ENCODE data around the gene TMEM72. TPM values are rescaled to one million over a fixed set of nuclear protein-coding genes. Genes with fewer than 3 reads are reported as not detected.
"Not testable (repeated sequence)": the region's sequence is repeated elsewhere in the genome, so short reads cannot be mapped to it uniquely, and the experiment has no call there.

TMEM72 gene
- total and polyA plus RNA-seq, 2 experiments from 2014 or later: not detected

GRCh38 chr10:44865289-44865671 is 45.9 kb upstream of the TMEM72 start:
- peak overlapping the region; percentile 5; the same call in 1 of the 2 replicates for H3K4me2 ChIP-seq
- Mint-ChIP-seq H3K9me3 (peaks cover 5% of the 10 kb centered on the region; the same call in 2 of the 3 replicates), H3K27me3 (ENCODE audit: insufficient read depth, low read depth, poor library complexity) (peaks cover 38% of the 10 kb centered on the region), H3K4me1 (peaks cover 21% of the 10 kb centered on the region), H3K4me3 (no peak overlapping the region), H3K36me3 (ENCODE audit: low read depth) (no peaks in the 10 kb centered on the region), H3K27ac (no peak overlapping the region)
- H3K4me1 ChIP-seq (ENCODE audit: insufficient read depth): 0 out of 2 replicates have a peak, but pooled peaks cover 9% of the 10 kb centered on the region
- DNase-seq (ENCODE audit: low spot score) (peak; percentile 33), ATAC-seq (peak; percentile 16)
- H4K20me1 ChIP-seq (replicated peaks; ENCODE audit: insufficient read depth): no peaks in the 10 kb centered on the region
- H3K9me2 ChIP-seq (ENCODE audit: insufficient read depth): no peaks in the 10 kb centered on the region
- H3K27me3 ChIP-seq (ENCODE audit: insufficient read depth): peaks cover 38% of the 10 kb centered on the region
- H3K36me3 ChIP-seq (ENCODE audit: insufficient read depth): no peaks in the 10 kb centered on the region
- no peak overlapping the region for H3K27ac ChIP-seq (ENCODE audit: low read depth)
- 0 out of 4 replicates have a peak, but pooled peaks of 1 of the 2 experiments have one; percentile 16 for TF ChIP-seq CTCF (conservative IDR thresholded peaks at IDR 0.05; ENCODE audit: low read depth in 2 of 2)
- no peak for TF ChIP-seq EZH2 (IDR thresholded peaks at IDR 0.05; ENCODE audit: low read depth, unreplicated experiment)
- TF ChIP-seq ZNF114 (CRISPR knock-in tag; IDR thresholded peaks at IDR 0.05): no peak
- TF ChIP-seq ETS1 (IDR thresholded peaks at IDR 0.05): no peak
- TF ChIP-seq CREB1 (CRISPR knock-in tag; IDR thresholded peaks at IDR 0.05; ENCODE audit: low read depth): no peak
- H3K4me3 ChIP-seq: no peak overlapping the region
- H2AFZ ChIP-seq: peak overlapping the region; percentile 99
- H3F3A ChIP-seq (replicated peaks; ENCODE audit: low read depth): no peaks in the 10 kb centered on the region
- no peaks in the 10 kb centered on the region for H3K79me2 ChIP-seq (replicated peaks; ENCODE audit: insufficient read depth)

- H3K36me3 ChIP-seq (ENCODE audit: insufficient read depth); H3K9me2 ChIP-seq (ENCODE audit: insufficient read depth); H3K4me1 ChIP-seq (ENCODE audit: insufficient read depth); H3K36me3 Mint-ChIP-seq (ENCODE audit: low read depth); H3K4me3 Mint-ChIP-seq; DNase-seq (ENCODE audit: low spot score); H3K27ac Mint-ChIP-seq; H3K79me2 ChIP-seq (replicated peaks; ENCODE audit: insufficient read depth); H3F3A ChIP-seq (replicated peaks; ENCODE audit: low read depth); H2AFZ ChIP-seq; H4K20me1 ChIP-seq (replicated peaks; ENCODE audit: insufficient read depth); H3K9me3 Mint-ChIP-seq; H3K27ac ChIP-seq (ENCODE audit: low read depth); H3K4me2 ChIP-seq; ATAC-seq; H3K4me3 ChIP-seq: not testable (repeated sequence)
- Mint-ChIP-seq H3K4me1 (peaks cover 21% of the 10 kb centered on the region), H3K27me3 (ENCODE audit: insufficient read depth, low read depth, poor library complexity) (peaks cover 33% of the 10 kb centered on the region)
- H3K27me3 ChIP-seq (ENCODE audit: insufficient read depth): peaks cover 38% of the 10 kb centered on the region
Measured at GRCh38 chr10:44866367-44866766, 44.8 kb upstream of the TMEM72 start.

- H3K36me3 Mint-ChIP-seq (ENCODE audit: low read depth): no peaks in the 10 kb centered on the region
- TF ChIP-seq ZNF331 (CRISPR knock-in tag; IDR thresholded peaks at IDR 0.05; ENCODE audit: low read depth) (no peak), CTCF (conservative IDR thresholded peaks at IDR 0.05; ENCODE audit: low read depth in 2 of 2) (no peak), EZH2 (IDR thresholded peaks at IDR 0.05; ENCODE audit: low read depth, unreplicated experiment) (no peak)
- H3K27me3 Mint-ChIP-seq (ENCODE audit: insufficient read depth, low read depth, poor library complexity): peaks cover 9% of the 10 kb centered on the region
- H3K4me3 Mint-ChIP-seq: no peak overlapping the region
- peaks cover 14% of the 10 kb centered on the region; the same call in 1 of the 2 replicates for H3K27me3 ChIP-seq (ENCODE audit: insufficient read depth)
- H2AFZ ChIP-seq: no peak overlapping the region
- no peak for DNase-seq (ENCODE audit: low spot score)
- H3K27ac ChIP-seq (ENCODE audit: low read depth): no peak overlapping the region
- peaks cover 5% of the 10 kb centered on the region; the same call in 2 of the 3 replicates for H3K4me1 Mint-ChIP-seq
- no peak for ATAC-seq
- no peak overlapping the region for H3K27ac Mint-ChIP-seq
- no peaks in the 10 kb centered on the region for H3F3A ChIP-seq (replicated peaks; ENCODE audit: low read depth)
- H3K9me3 Mint-ChIP-seq: peaks cover 4% of the 10 kb centered on the region; the same call in 2 of the 3 replicates
- H3K4me2 ChIP-seq: no peak overlapping the region
- H3K79me2 ChIP-seq (replicated peaks; ENCODE audit: insufficient read depth): no peaks in the 10 kb centered on the region
- H3K36me3 ChIP-seq (ENCODE audit: insufficient read depth): no peaks in the 10 kb centered on the region
- no peaks in the 10 kb centered on the region for H3K9me2 ChIP-seq (ENCODE audit: insufficient read depth)
- no peaks in the 10 kb centered on the region for H4K20me1 ChIP-seq (replicated peaks; ENCODE audit: insufficient read depth)
- H3K4me3 ChIP-seq: no peak overlapping the region
- H3K4me1 ChIP-seq (ENCODE audit: insufficient read depth): no peaks in the 10 kb centered on the region
Measured at GRCh38 chr10:44870031-44870430, 41.1 kb upstream of the TMEM72 start.

All from GM23338 (cell line).